Neuron (in vitro differentiated cells): ENCODE measurements around the gene SLC25A1.

Experiments
- H2AFZ ChIP-seq: one replicate; pipeline ENCODE4 v1.6.1; 2013; ENCODE audit warnings: low read depth, mild to moderate bottlenecking, inconsistent platforms, low read length, moderate library complexity
- H3K27me3 ChIP-seq: one replicate; pipeline ENCODE4 v1.6.1; 2013; ENCODE audit warnings: low read length; ENCODE audit not compliant: insufficient read depth
- H3K36me3 ChIP-seq: one replicate; pipeline ENCODE4 v1.6.1; 2013; ENCODE audit warnings: low read length; ENCODE audit not compliant: insufficient read depth
- H3K4me1 ChIP-seq: one replicate; pipeline ENCODE4 v1.6.1; 2013; ENCODE audit warnings: low read length; ENCODE audit not compliant: insufficient read depth
- H3K4me3 ChIP-seq: 2 replicates; pipeline ENCODE4 v1.5.1; 2013; ENCODE audit warnings: mild to moderate bottlenecking, low read length, moderate library complexity
- H3K9me3 ChIP-seq: one replicate; pipeline ENCODE4 v1.6.1; 2013; ENCODE audit warnings: low read length

Gene SLC25A1

DNA sequence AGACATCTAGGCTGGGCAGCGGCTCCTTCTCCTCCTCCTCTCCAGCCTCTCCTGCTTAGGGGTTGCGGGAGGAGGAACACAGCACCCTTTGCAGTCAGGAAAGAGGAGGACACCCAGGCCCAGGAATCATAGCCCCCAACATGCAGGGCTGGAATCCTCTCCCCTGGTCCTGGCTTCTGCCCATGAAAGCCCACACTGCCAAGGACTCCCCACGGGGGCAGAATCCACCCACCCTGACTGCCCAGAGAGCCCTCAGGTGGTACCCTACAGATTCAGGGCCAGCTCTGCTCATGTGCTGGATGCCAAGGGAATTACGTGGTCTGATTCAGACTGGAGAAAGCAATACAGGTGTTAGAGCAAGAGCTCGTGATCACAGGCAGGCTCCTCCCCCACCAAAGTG is 38.6 kb downstream of the SLC25A1 start:
- Histone ChIP-seq H3K4me3 (no peak overlapping the region), H3K4me1 (peaks cover 4% of the 10 kb centered on the region), H3K36me3 (peaks cover 71% of the 10 kb centered on the region), H3K9me3 (no peaks in the 10 kb centered on the region), H2AFZ (no peak overlapping the region), H3K27me3 (no peaks in the 10 kb centered on the region)

DNA sequence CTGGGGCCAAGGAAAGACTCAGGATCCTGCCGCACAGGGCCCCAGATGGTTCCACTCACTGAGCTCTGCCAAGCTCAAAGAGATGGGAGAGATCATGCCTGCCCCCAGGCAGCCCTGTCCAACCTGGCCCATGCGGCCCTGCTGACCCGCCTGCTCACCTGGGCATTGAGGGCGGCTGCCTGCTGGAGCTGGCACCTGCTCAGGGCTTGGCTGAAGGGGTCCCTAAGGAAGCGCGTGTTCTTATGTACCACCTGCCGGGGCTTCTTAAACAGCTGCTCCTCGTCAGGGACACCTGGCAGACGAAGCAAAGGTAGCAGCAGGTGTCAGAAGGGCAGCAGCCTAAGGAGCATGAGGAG is 39.6 kb downstream of the SLC25A1 start:
- H3K9me3 ChIP-seq: no peaks in the 10 kb centered on the region
- peaks cover 80% of the 10 kb centered on the region for H3K36me3 ChIP-seq
- no peak overlapping the region for H2AFZ ChIP-seq
- H3K27me3 ChIP-seq: no peaks in the 10 kb centered on the region
- H3K4me3 ChIP-seq: no peak overlapping the region
- peaks cover 4% of the 10 kb centered on the region for H3K4me1 ChIP-seq

- H3K27me3 ChIP-seq: no peaks in the 10 kb centered on the region
- no peaks in the 10 kb centered on the region for H3K4me1 ChIP-seq
- no peak overlapping the region for H3K4me3 ChIP-seq
- no peak overlapping the region for H2AFZ ChIP-seq
- peaks cover 85% of the 10 kb centered on the region for H3K36me3 ChIP-seq
- H3K9me3 ChIP-seq: no peaks in the 10 kb centered on the region
These were observed 40.1 kb downstream of the SLC25A1 start for GRCh38 chr22:19138217-19139000.

- Histone ChIP-seq H3K4me3 (no peak overlapping the region), H3K9me3 (no peaks in the 10 kb centered on the region), H2AFZ (no peak overlapping the region), H3K36me3 (peaks cover 93% of the 10 kb centered on the region), H3K4me1 (no peaks in the 10 kb centered on the region), H3K27me3 (no peaks in the 10 kb centered on the region)
These were observed 40.9 kb downstream of the SLC25A1 start for GRCh38 chr22:19137384-19138216.

DNA sequence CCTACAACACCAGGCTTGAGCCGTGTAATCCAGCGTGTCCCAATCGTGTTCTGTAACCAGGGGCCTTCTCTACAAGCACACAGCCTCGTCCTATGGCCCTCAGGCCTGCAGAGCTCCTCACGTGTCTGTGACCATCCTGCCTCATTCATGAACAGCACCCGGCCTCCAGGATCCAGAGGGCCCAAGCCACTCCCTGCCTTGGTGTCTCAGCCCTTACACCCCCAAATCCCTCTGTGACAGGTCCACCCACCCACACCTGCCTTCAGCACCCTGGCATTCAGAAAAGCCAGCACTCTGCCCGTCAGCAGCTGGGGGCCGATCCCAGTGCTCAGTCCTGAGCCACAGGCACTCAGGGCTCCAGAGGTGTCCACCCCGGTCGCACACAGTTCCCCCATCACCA is 41.6 kb downstream of the SLC25A1 start:
- Histone ChIP-seq H3K36me3 (peaks cover 90% of the 10 kb centered on the region), H3K4me1 (no peaks in the 10 kb centered on the region), H3K4me3 (no peak overlapping the region), H3K27me3 (no peaks in the 10 kb centered on the region), H3K9me3 (no peaks in the 10 kb centered on the region), H2AFZ (no peak overlapping the region)

DNA sequence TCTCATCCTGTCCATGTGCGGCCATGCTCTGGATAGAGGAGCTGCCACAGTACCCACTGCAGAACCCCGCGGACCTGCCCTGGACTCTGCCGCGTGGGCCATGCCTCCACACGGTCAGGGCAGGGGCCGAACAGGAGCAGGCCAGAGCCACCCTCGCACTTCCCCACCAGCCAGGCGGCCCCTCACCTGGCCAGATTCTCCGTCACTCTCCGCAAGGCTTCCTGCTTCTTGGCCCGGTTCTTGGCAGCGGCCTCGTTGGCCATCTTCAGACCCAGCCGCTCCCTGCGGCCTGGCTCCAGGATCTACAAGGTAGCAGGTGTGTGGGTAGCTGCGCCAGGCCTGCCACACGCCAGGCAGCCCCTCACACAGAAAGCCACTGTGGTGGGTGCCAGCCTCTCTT is 43.7 kb downstream of the SLC25A1 start:
- no peaks in the 10 kb centered on the region for H3K9me3 ChIP-seq
- H3K27me3 ChIP-seq: no peaks in the 10 kb centered on the region
- H2AFZ ChIP-seq: no peak overlapping the region
- no peaks in the 10 kb centered on the region for H3K4me1 ChIP-seq
- H3K4me3 ChIP-seq: no peak overlapping the region
- H3K36me3 ChIP-seq: peaks cover 77% of the 10 kb centered on the region

DNA sequence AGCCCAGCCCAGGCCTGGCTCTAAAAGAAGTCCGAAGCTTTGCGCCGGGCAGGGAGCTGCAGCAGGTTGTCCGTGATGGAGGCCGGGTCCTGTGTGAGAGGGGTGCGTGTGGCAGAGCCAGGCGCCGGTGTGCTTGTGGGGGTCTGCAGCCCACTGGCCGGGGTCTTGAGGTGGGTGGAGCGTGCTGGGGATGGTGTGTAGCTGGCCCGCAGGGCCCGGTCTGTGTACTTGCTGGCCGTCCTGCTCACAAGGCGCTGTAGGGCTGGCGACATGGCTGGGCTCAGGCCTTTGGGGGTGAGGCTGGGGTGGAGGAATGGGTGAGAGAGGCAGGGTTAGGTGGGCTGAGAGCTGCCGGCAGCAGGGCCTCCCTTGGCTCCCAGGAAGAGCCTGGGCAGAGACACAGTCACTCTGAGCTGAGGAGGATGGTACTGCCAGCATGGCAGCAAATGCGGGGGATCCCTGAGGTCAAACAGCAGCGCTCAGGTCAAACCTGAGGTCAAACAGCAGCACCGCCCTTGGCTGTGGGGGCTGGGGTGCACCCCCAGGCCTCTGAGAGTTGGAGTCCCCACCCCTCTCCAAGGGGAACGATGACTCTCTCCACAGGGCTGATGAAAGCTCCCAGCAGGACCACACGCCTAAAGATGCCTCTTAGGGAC is 44.2 kb downstream of the SLC25A1 start:
- Histone ChIP-seq H3K27me3 (no peaks in the 10 kb centered on the region), H3K36me3 (peaks cover 71% of the 10 kb centered on the region), H3K4me3 (no peak overlapping the region)

GRCh38 chr22:19133561-19133960 is 45.0 kb downstream of the SLC25A1 start:
- H3K9me3 ChIP-seq: no peaks in the 10 kb centered on the region
- H3K27me3 ChIP-seq: no peaks in the 10 kb centered on the region
- H3K36me3 ChIP-seq: peaks cover 63% of the 10 kb centered on the region
- H3K4me3 ChIP-seq: no peak overlapping the region
- H2AFZ ChIP-seq: no peak overlapping the region
- H3K4me1 ChIP-seq: no peaks in the 10 kb centered on the region

More for the DNA sequence above, 44.2 kb downstream of the SLC25A1 start:
- no peak overlapping the region for H2AFZ ChIP-seq
- no peaks in the 10 kb centered on the region for H3K9me3 ChIP-seq
- H3K4me1 ChIP-seq: no peaks in the 10 kb centered on the region

DNA sequence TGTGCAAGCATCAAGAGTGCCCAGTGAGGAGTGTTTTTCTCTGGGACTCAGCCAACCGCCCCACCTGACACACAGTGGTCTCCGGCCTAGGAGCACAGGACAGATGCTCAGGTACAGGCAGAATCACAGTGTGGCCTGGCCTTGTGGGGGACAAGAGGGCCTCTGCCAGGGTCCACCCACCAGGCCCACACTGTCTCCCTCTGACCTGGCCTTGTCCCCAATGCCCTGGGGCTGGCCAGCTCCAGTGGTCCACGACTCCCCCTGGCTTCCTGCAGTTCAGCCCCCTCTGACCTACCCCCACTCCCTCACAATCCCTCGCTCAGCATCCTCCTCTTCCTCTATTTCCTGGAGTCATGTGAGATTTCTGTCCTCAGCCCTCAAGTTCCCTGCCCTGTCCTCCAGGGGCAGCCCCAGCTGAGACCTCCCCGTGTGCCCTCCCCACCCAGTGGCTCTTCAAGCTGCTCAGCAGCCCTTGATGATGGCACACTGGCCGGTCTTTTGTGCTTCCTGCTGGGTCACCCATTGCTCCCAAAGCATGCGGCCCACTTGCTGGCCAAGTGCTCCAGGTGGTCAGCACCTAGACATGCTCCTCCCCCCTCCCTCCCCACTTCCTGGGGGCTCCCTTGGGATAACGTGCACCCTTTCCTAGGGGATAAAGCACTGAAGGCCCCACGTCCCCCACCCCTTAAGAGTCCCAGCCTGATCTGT is 45.7 kb downstream of the SLC25A1 start:
- peaks cover 56% of the 10 kb centered on the region for H3K36me3 ChIP-seq
- H3K27me3 ChIP-seq: no peaks in the 10 kb centered on the region
- H3K4me1 ChIP-seq: no peaks in the 10 kb centered on the region
- no peak overlapping the region for H3K4me3 ChIP-seq
- no peak overlapping the region for H2AFZ ChIP-seq
- H3K9me3 ChIP-seq: no peaks in the 10 kb centered on the region

- peaks cover 50% of the 10 kb centered on the region for H3K36me3 ChIP-seq
- H3K4me3 ChIP-seq: no peak overlapping the region
- H3K27me3 ChIP-seq: no peaks in the 10 kb centered on the region
- no peak overlapping the region for H2AFZ ChIP-seq
- no peaks in the 10 kb centered on the region for H3K9me3 ChIP-seq
- no peaks in the 10 kb centered on the region for H3K4me1 ChIP-seq
These were observed 46.4 kb downstream of the SLC25A1 start for GRCh38 chr22:19132153-19132552.

- Histone ChIP-seq H2AFZ (no peak overlapping the region), H3K4me1 (no peaks in the 10 kb centered on the region), H3K27me3 (no peaks in the 10 kb centered on the region), H3K9me3 (no peaks in the 10 kb centered on the region), H3K36me3 (peaks cover 45% of the 10 kb centered on the region), H3K4me3 (no peak overlapping the region)
These were observed 46.9 kb downstream of the SLC25A1 start for GRCh38 chr22:19131685-19132015.

DNA sequence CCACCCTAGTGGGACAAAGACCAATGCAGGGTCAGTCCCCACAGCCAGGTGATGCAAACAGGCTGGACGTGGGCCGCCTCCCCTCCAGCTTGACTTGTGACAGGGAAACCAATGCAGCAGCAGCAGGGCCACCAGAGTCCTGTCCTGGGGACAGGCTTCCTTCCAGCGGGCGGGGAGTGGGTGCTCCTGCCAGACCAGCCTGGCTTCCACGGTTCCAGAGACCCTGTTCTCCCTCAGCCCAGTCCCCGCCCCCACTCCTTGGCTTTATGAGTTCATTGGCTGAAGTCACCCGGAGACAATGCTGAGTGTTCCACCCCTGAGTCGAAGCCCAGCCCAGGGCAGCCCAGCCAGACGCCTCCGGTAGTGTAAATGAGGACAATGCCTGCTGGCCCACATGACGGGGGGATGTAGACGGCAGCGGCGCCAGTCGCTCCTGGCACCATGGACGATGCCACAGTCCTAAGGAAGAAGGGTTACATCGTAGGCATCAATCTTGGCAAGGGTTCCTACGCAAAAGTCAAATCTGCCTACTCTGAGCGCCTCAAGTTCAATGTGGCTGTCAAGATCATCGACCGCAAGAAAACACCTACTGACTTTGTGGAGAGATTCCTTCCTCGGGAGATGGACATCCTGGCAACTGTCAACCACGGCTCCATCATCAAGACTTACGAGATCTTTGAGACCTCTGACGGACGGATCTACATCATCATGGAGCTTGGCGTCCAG is 47.4 kb downstream of the SLC25A1 start, which contains the start of gene TSSK2:
TSS of gene TSSK2 (plus strand) at position 350 of the 726 bp plus-strand sequence. CDS start at position 442, 92 bp downstream.
- Histone ChIP-seq H3K36me3 (peaks cover 40% of the 10 kb centered on the region), H3K9me3 (no peaks in the 10 kb centered on the region), H3K4me3 (no peak within 1 kb of the TSS), H3K27me3 (no peaks in the 10 kb centered on the region), H2AFZ (no peak within 1 kb of the TSS), H3K4me1 (no peaks in the 10 kb centered on the region)
